Stomach (tissue), 4 donors: ENCODE data around the gene ADAMTS16.

Experiments used
- POLR2AphosphoS5 ChIP-seq, 3 donors: sonication (generic); formaldehyde crosslinking; IDR thresholded peaks; one replicate each; pipeline ENCODE4 v1.6.1; 2016; ENCODE audit warnings: antibody characterized with exemption in 3 of 3
- TF ChIP-seq, protein P1 (sequence below), 7 experiments: fragments of 450-650 bp in 4 of 7; fragments of 200-600 bp in 3 of 7; sonication (generic) in 3 of 7; IDR thresholded peaks; one replicate each; pipeline ENCODE4 v1.5.1; 2016 to 2019; ENCODE audit warnings: antibody characterized with exemption in 7 of 7, control low read depth in 2 of 7, mild to moderate bottlenecking in 1 of 7

DNA sequence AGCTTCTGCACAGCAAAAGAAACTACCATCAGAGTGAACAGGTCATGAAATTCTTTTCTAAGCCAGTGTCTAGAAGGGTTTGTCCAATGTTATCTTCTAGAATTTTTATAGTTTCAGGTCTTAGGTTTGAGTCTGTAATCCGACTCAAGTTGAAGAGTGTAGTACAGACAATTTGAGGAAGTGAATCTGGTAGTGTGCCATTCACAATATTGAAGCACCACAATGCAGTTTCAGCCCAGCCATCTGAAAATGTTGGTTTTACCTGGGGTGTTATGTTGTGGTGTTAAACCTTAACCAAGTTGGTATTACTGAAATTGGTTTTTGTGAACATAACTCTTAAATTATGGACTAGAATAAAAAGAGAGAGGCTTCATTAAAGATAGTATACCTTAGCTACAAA, 77.2 kb downstream of the ADAMTS16 start:
- TF ChIP-seq POLR2AphosphoS5 (IDR thresholded peaks at IDR 0.05), result no peak
- TF ChIP-seq, protein P1, sequence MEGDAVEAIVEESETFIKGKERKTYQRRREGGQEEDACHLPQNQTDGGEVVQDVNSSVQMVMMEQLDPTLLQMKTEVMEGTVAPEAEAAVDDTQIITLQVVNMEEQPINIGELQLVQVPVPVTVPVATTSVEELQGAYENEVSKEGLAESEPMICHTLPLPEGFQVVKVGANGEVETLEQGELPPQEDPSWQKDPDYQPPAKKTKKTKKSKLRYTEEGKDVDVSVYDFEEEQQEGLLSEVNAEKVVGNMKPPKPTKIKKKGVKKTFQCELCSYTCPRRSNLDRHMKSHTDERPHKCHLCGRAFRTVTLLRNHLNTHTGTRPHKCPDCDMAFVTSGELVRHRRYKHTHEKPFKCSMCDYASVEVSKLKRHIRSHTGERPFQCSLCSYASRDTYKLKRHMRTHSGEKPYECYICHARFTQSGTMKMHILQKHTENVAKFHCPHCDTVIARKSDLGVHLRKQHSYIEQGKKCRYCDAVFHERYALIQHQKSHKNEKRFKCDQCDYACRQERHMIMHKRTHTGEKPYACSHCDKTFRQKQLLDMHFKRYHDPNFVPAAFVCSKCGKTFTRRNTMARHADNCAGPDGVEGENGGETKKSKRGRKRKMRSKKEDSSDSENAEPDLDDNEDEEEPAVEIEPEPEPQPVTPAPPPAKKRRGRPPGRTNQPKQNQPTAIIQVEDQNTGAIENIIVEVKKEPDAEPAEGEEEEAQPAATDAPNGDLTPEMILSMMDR (IDR thresholded peaks at IDR 0.05), result no peak
